HCT116 (cell line): ENCODE measurements around the gene SF3B6. TPM values are rescaled to one million over a fixed set of nuclear protein-coding genes. Genes with fewer than 3 reads are reported as not detected.

Experiments
- ATAC-seq: fragments of 200-7000 bp; cut with Tn5 transposase; 2 replicates; pipeline ENCODE4 v1.9.1; 2020; ENCODE audit warnings: mild to moderate bottlenecking, moderate library complexity
- BruUV-seq: library from RNA; stranded (reverse); fragments of 400-500 nt; replicated peaks from 2 replicates; lab custom pipeline; 2021; lab: Mats Ljungman, UMichigan
- CTCF ChIA-PET: fragments of 300-600 bp; sonication (Branson Sonifier 250); formaldehyde crosslinking; loops from one replicate; lab custom pipeline; 2021; ENCODE audit warnings: antibody characterized with exemption; lab: Charles Lee
- POLR2A ChIA-PET: fragments of 300-600, 350-600 bp; sonication (Branson Sonifier 250); formaldehyde crosslinking; loops from one replicate; lab custom pipeline; 2021; ENCODE audit warnings: antibody characterized with exemption; lab: Charles Lee
- RAD21 ChIA-PET, 2 experiments: fragments of 300-600 bp; sonication (Branson Sonifier 250); formaldehyde crosslinking; loops; one replicate each; lab custom pipeline; 2023; ENCODE audit warnings: low total read pairs in 2 of 2; ENCODE audit not compliant: uncharacterized antibody in 2 of 2, unreplicated experiment in 2 of 2, low non-redundant PET in 1 of 2; lab: Charles Lee
- DNase-seq: peaks from one replicate; pipeline ENCODE4 v3.0.0-alpha.2; 2010; ENCODE audit warnings: low read depth, low spot score
- H2AFZ ChIP-seq: fragments of 200-600 bp; shearing (Covaris generic), sonication (generic); 2 replicates; pipeline ENCODE4 v1.6.1; 2017; ENCODE audit warnings: low read depth, mixed run types, mixed read lengths, antibody characterized with exemption, low read length; ENCODE audit not compliant: poor library complexity, severe bottlenecking
- H3K27ac ChIP-seq: 2 replicates; pipeline ENCODE4 v1.5.1; 2012; ENCODE audit warnings: low read depth, low read length
- H3K27me3 ChIP-seq: fragments of 200-600 bp; sonication (generic); 2 replicates; pipeline ENCODE4 v1.6.1; 2016; ENCODE audit warnings: mixed run types, low read length, mixed read lengths; ENCODE audit not compliant: insufficient read depth
- H3K36me3 ChIP-seq, 2 experiments: fragments of 200-500 bp in 1 of 2; fragments of 200-600 bp in 1 of 2; sonication (Bioruptor generic) in 1 of 2; sonication (generic) in 1 of 2; 2 replicates each; pipeline versions ENCODE4 v1.5.1 to v1.6.1; 2014 to 2016; ENCODE audit warnings: low read length in 2 of 2, inconsistent platforms in 1 of 2, mixed read lengths in 1 of 2, mixed run types in 1 of 2; ENCODE audit not compliant: insufficient read depth in 2 of 2, control insufficient read depth in 1 of 2
- H3K4me1 ChIP-seq, 2 experiments: fragments of 200-600 bp in 1 of 2; sonication (generic) in 1 of 2; 2 replicates each; pipeline versions ENCODE4 v1.5.1 to v1.6.1; 2012 to 2017; ENCODE audit warnings: low read length in 2 of 2, inconsistent platforms in 1 of 2, mild to moderate bottlenecking in 1 of 2, mixed read lengths in 1 of 2, mixed run types in 1 of 2, moderate library complexity in 1 of 2; ENCODE audit not compliant: insufficient read depth in 2 of 2, control insufficient read depth in 1 of 2
- H3K4me2 ChIP-seq: fragments of 200-600 bp; sonication (generic); 2 replicates; pipeline ENCODE4 v1.6.1; 2017; ENCODE audit warnings: mixed run types, low read length, mixed read lengths
- H3K4me3 ChIP-seq, 2 experiments: fragments of 200-600 bp in 1 of 2; sonication (generic) in 1 of 2; replicated peaks in 1 of 2; 2 replicates each; pipeline ENCODE4 v1.5.1; 2011 to 2016; ENCODE audit warnings: low read length in 2 of 2, control low read depth in 1 of 2, low read depth in 1 of 2, mild to moderate bottlenecking in 1 of 2, mixed read lengths in 1 of 2, mixed run types in 1 of 2
- H3K79me2 ChIP-seq: fragments of 200-600 bp; sonication (generic); 2 replicates; pipeline ENCODE4 v1.6.1; 2017; ENCODE audit warnings: mild to moderate bottlenecking, mixed run types, low read length, moderate library complexity, mixed read lengths; ENCODE audit not compliant: insufficient read depth
- H3K9ac ChIP-seq: fragments of 200-600 bp; sonication (generic); 2 replicates; pipeline ENCODE4 v1.6.1; 2016; ENCODE audit warnings: low read length, mixed read lengths
- H3K9me2 ChIP-seq: fragments of 200-600 bp; sonication (generic), shearing (Covaris generic); 2 replicates; pipeline ENCODE4 v1.6.1; 2017; ENCODE audit warnings: mixed run types, mild to moderate bottlenecking, moderate library complexity; ENCODE audit not compliant: insufficient read depth
- H3K9me3 ChIP-seq, 2 experiments: fragments of 200-500 bp in 1 of 2; fragments of 200-600 bp in 1 of 2; sonication (Bioruptor generic) in 1 of 2; sonication (generic) in 1 of 2; 2 replicates each; pipeline ENCODE4 v1.6.1; 2014 to 2017; ENCODE audit warnings: low read length in 2 of 2, mixed read lengths in 2 of 2, inconsistent platforms in 1 of 2, low read depth in 1 of 2, mild to moderate bottlenecking in 1 of 2, mixed run types in 1 of 2, moderate library complexity in 1 of 2; ENCODE audit not compliant: control insufficient read depth in 1 of 2, insufficient read depth in 1 of 2
- H4K20me1 ChIP-seq: fragments of 200-600 bp; sonication (generic), shearing (Covaris generic); 2 replicates; pipeline ENCODE4 v1.6.1; 2017; ENCODE audit warnings: mixed run types, mild to moderate bottlenecking, moderate library complexity; ENCODE audit not compliant: insufficient read depth
- CBX3 ChIP-seq: IDR thresholded peaks from 2 replicates; pipeline ENCODE4 v1.6.1; 2012; ENCODE audit warnings: low read depth
- CEBPB ChIP-seq: IDR thresholded peaks from 2 replicates; pipeline ENCODE4 v1.6.1; 2012; ENCODE audit warnings: low read depth
- EGR1 ChIP-seq: IDR thresholded peaks from 2 replicates; pipeline ENCODE4 v1.6.1; 2012; ENCODE audit warnings: low read depth
- EZH2 ChIP-seq: fragments of 200-600 bp; sonication (generic); IDR thresholded peaks from 2 replicates; pipeline ENCODE4 v1.6.1; 2017; ENCODE audit warnings: antibody characterized with exemption, mixed run types
- EZH2phosphoT487 ChIP-seq: fragments of 200-600 bp; IDR thresholded peaks from 2 replicates; pipeline ENCODE4 v1.6.1; 2018; ENCODE audit warnings: antibody characterized with exemption, borderline replicate concordance
- FOSL1 ChIP-seq: IDR thresholded peaks from 2 replicates; pipeline ENCODE4 v1.6.1; 2012; ENCODE audit warnings: low read depth
- JUND ChIP-seq: IDR thresholded peaks from 2 replicates; pipeline ENCODE4 v1.6.1; 2012
- POLR2A ChIP-seq: IDR thresholded peaks from 2 replicates; pipeline ENCODE4 v1.7.0; 2011; ENCODE audit warnings: borderline replicate concordance; ENCODE audit not compliant: insufficient read depth, insufficient read length; ENCODE audit errors: extremely low read depth
- POLR2AphosphoS5 ChIP-seq: IDR thresholded peaks from 2 replicates; pipeline ENCODE4 v1.6.1; 2011; ENCODE audit warnings: mild to moderate bottlenecking, low read depth, low read length, moderate library complexity
- RAD21 ChIP-seq: IDR thresholded peaks from 2 replicates; pipeline ENCODE4 v1.6.1; 2012; ENCODE audit warnings: low read depth, mild to moderate bottlenecking
- SIN3A ChIP-seq: IDR thresholded peaks from 2 replicates; pipeline ENCODE4 v1.6.1; 2012; ENCODE audit warnings: low read depth
- SP1 ChIP-seq: IDR thresholded peaks from 2 replicates; pipeline ENCODE4 v1.6.1; 2012; ENCODE audit warnings: low read depth
- SRF ChIP-seq: IDR thresholded peaks from 2 replicates; pipeline ENCODE4 v1.6.1; 2012; ENCODE audit warnings: low read depth
- ZFX ChIP-seq: fragments of 450-650 bp; IDR thresholded peaks from 2 replicates; pipeline ENCODE4 v1.6.1; 2017
- ZNF274 ChIP-seq: fragments of 200-500 bp; sonication (Bioruptor generic); IDR thresholded peaks from 2 replicates; pipeline ENCODE4 v1.6.1; 2014; ENCODE audit warnings: mild to moderate bottlenecking, low read depth, low read length, inconsistent platforms
- intact Hi-C: fragments of 100-400 bp; cut with micrococcal nuclease; formaldehyde crosslinking; loops from 2 replicates; pipeline ENCODE4 v1.10.0; 2022
- total RNA-seq: library from RNA; stranded (reverse); gene quantifications from one replicate; pipeline ENCODE4 v1.2.1, GENCODE V29; 2021; ENCODE audit not compliant: unreplicated experiment
- TF ChIP-seq, protein P1 (sequence below), 3 experiments: fragments of 200-600 bp in 1 of 3; sonication (generic) in 1 of 3; IDR thresholded peaks in 2 of 3; conservative IDR thresholded peaks in 1 of 3; 2 replicates each; pipeline ENCODE4 v1.5.1; 2012 to 2017; ENCODE audit warnings: low read depth in 2 of 3, low read length in 2 of 3, antibody characterized with exemption in 1 of 3, borderline replicate concordance in 1 of 3, control low read depth in 1 of 3, mild to moderate bottlenecking in 1 of 3, mixed read lengths in 1 of 3, mixed run types in 1 of 3, moderate library complexity in 1 of 3; ENCODE audit not compliant: insufficient read depth in 1 of 3
- TF ChIP-seq, protein P2 (sequence below): IDR thresholded peaks from 2 replicates; pipeline ENCODE4 v1.6.1; 2012
- TF ChIP-seq, protein P3 (sequence below): IDR thresholded peaks from 2 replicates; pipeline ENCODE4 v1.6.1; 2011; ENCODE audit warnings: mild to moderate bottlenecking, low read length, moderate library complexity; ENCODE audit not compliant: insufficient replicate concordance; ENCODE audit errors: extremely low read depth

SF3B6 gene
- total RNA-seq, 1 experiment from 2014 or later = 129 TPM

DNA sequence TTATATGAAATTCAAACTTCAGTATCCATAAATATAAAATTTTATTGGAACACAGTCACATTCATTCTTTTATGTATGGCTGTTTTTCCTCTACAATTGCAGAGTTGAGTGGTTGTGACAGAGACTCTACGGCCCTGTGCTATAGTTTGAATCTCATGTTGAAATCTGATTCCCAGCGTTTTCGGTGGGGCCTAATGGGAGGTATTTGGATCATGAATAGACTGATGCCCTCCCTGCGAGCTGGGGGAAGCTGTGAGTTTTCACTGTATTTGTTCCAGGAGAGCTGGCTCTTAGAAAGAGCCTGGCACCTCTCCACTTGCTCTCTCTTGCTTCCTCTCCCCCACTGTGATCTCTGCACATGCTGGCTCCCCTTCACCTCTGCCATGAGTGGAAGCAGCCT is 45.3 kb upstream of the SF3B6 start:
- Histone ChIP-seq H3K9ac (no peak overlapping the region), H4K20me1 (no peaks in the 10 kb centered on the region), H3K27ac (no peak overlapping the region), H3K27me3 (no peaks in the 10 kb centered on the region), H3K4me2 (no peak overlapping the region), H3K79me2 (no peaks in the 10 kb centered on the region), H3K9me2 (no peaks in the 10 kb centered on the region), H3K9me3 (no peaks in the 10 kb centered on the region), H3K4me3 (no peak overlapping the region), H3K4me1 (peaks cover 7 to 15% of the 10 kb centered on the region in 2 experiments; a peak in 3 of 4 replicates), H2AFZ (no peak overlapping the region), H3K36me3 (no peaks in the 10 kb centered on the region)
- CTCF ChIA-PET = no interaction called here
- intact Hi-C loops = no loop called here
- TF ChIP-seq RAD21 (no peak), EZH2phosphoT487 (no peak), FOSL1 (no peak), EZH2 (no peak), ZNF274 (no peak), SIN3A (no peak), SRF (no peak), POLR2A (no peak), POLR2AphosphoS5 (no peak), CEBPB (no peak), CBX3 (no peak), JUND (no peak), ZFX (no peak), EGR1 (no peak), SP1 (no peak)
- TF ChIP-seq, protein P1, sequence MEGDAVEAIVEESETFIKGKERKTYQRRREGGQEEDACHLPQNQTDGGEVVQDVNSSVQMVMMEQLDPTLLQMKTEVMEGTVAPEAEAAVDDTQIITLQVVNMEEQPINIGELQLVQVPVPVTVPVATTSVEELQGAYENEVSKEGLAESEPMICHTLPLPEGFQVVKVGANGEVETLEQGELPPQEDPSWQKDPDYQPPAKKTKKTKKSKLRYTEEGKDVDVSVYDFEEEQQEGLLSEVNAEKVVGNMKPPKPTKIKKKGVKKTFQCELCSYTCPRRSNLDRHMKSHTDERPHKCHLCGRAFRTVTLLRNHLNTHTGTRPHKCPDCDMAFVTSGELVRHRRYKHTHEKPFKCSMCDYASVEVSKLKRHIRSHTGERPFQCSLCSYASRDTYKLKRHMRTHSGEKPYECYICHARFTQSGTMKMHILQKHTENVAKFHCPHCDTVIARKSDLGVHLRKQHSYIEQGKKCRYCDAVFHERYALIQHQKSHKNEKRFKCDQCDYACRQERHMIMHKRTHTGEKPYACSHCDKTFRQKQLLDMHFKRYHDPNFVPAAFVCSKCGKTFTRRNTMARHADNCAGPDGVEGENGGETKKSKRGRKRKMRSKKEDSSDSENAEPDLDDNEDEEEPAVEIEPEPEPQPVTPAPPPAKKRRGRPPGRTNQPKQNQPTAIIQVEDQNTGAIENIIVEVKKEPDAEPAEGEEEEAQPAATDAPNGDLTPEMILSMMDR (IDR thresholded peaks at IDR 0.05 in 2 of 3, conservative IDR thresholded peaks at IDR 0.05 in 1 of 3; ENCODE audit: borderline replicate concordance in 1 of 3, insufficient read depth in 1 of 3, low read depth in 2 of 3, low read length in 2 of 3) = no peak
- TF ChIP-seq, protein P2, sequence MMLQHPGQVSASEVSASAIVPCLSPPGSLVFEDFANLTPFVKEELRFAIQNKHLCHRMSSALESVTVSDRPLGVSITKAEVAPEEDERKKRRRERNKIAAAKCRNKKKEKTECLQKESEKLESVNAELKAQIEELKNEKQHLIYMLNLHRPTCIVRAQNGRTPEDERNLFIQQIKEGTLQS = no peak
- TF ChIP-seq, protein P3, sequence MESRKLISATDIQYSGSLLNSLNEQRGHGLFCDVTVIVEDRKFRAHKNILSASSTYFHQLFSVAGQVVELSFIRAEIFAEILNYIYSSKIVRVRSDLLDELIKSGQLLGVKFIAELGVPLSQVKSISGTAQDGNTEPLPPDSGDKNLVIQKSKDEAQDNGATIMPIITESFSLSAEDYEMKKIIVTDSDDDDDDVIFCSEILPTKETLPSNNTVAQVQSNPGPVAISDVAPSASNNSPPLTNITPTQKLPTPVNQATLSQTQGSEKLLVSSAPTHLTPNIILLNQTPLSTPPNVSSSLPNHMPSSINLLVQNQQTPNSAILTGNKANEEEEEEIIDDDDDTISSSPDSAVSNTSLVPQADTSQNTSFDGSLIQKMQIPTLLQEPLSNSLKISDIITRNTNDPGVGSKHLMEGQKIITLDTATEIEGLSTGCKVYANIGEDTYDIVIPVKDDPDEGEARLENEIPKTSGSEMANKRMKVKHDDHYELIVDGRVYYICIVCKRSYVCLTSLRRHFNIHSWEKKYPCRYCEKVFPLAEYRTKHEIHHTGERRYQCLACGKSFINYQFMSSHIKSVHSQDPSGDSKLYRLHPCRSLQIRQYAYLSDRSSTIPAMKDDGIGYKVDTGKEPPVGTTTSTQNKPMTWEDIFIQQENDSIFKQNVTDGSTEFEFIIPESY = no peak
- ATAC-seq (no peak), DNase-seq (no peak)
- BruUV-seq = no TSS peak
- RAD21 ChIA-PET = no interaction called here
- POLR2A ChIA-PET = interaction anchor here (1.0 kb wide), 1 partner anchor 45 kb away, joined by 3 read pairs; no protein-coding TSS in a partner anchor
